Fibroblast of lung (primary cell): ENCODE results near the gene UQCR10.

ENCODE experiments used
- CTCF ChIP-seq, 2 donors: IDR thresholded peaks in 1 of 2; conservative IDR thresholded peaks in 1 of 2; 1 replicate in 1 of 2; 2 replicates in 1 of 2; pipeline ENCODE4 v1.5.1; 2011 to 2012; ENCODE audit warnings: low read length in 2 of 2, control low read depth in 1 of 2, inconsistent platforms in 1 of 2, low read depth in 1 of 2, mild to moderate bottlenecking in 1 of 2
- EZH2 ChIP-seq: IDR thresholded peaks from 2 replicates; pipeline ENCODE4 v1.5.1; 2012; ENCODE audit warnings: low read length, control low read depth, mild to moderate bottlenecking; ENCODE audit errors: missing control alignments

DNA sequence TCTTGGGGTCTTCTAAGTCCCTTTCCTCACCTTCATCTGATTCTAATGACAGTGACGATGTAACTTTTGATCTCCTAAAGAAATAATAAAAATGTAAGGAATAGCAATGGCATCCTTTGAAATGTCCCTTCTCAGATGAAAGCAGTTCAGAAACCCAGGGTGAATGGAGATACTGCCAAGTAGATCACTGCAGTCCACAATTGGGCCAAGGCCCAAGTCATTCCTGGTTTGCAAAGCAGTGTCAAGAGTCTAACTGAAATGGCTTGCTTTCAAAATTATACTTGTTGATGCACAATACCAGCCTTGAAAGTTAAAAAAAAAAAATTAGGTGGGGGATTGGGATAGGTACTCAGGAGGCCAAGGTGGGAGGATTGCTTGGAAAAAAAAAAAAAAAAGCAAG lies 50.6 kb downstream of the UQCR10 start:
- TF ChIP-seq CTCF (conservative IDR thresholded peaks at IDR 0.05 in 1 of 2, IDR thresholded peaks at IDR 0.05 in 1 of 2; ENCODE audit: low read depth in 1 of 2, low read length in 2 of 2), result no peak
- TF ChIP-seq EZH2, result no peak
